Activated naive CD8-positive, alpha-beta T cell (primary cell): ENCODE results near the gene RPS6KA2.

Experiments used
- H3K27ac Mint-ChIP-seq: one replicate; pipeline ENCODE4 v1.8.0; 2021; ENCODE audit warnings: mixed read lengths
- H3K27me3 Mint-ChIP-seq: one replicate; pipeline ENCODE4 v1.8.0; 2021; ENCODE audit warnings: mixed read lengths
- H3K36me3 Mint-ChIP-seq: one replicate; pipeline ENCODE4 v1.8.0; 2021; ENCODE audit warnings: mixed read lengths
- H3K4me1 Mint-ChIP-seq: one replicate; pipeline ENCODE4 v1.8.0; 2021; ENCODE audit warnings: low read depth, mixed read lengths
- H3K4me3 Mint-ChIP-seq: one replicate; pipeline ENCODE4 v1.8.0; 2021; ENCODE audit warnings: mild to moderate bottlenecking, mixed read lengths
- H3K9me3 Mint-ChIP-seq: one replicate; pipeline ENCODE4 v1.8.0; 2021; ENCODE audit warnings: low read depth, mixed read lengths

Gene RPS6KA2

GRCh38 chr6:166627033-166627874 is at the start of gene RPS6KA2:
Gene RPS6KA2, minus strand, starts transcription at chr6:166627251. Its CDS starts 232 bp downstream, at chr6:166627019.
- H3K9me3 Mint-ChIP-seq: no peaks in the 10 kb centered on the region
- peaks cover 14% of the 10 kb centered on the region for H3K4me1 Mint-ChIP-seq
- H3K27me3 Mint-ChIP-seq: peaks cover 6% of the 10 kb centered on the region
- no peaks in the 10 kb centered on the region for H3K36me3 Mint-ChIP-seq
- peak within 1 kb of the TSS; percentile 94 for H3K4me3 Mint-ChIP-seq
- H3K27ac Mint-ChIP-seq: peak within 1 kb of the TSS; percentile 76

- H3K27me3 Mint-ChIP-seq: peaks cover 10% of the 10 kb centered on the region
- H3K4me1 Mint-ChIP-seq: peaks cover 7% of the 10 kb centered on the region
- H3K27ac Mint-ChIP-seq: no peak overlapping the region
- peaks cover 5% of the 10 kb centered on the region for H3K36me3 Mint-ChIP-seq
- H3K4me3 Mint-ChIP-seq: no peak overlapping the region
- no peaks in the 10 kb centered on the region for H3K9me3 Mint-ChIP-seq
These were observed 49.3 kb upstream of the RPS6KA2 start for GRCh38 chr6:166676270-166676860.

GRCh38 chr6:166675736-166676135 is 48.7 kb upstream of the RPS6KA2 start:
- peaks cover 5% of the 10 kb centered on the region for H3K36me3 Mint-ChIP-seq
- no peak overlapping the region for H3K27ac Mint-ChIP-seq
- no peaks in the 10 kb centered on the region for H3K9me3 Mint-ChIP-seq
- no peak overlapping the region for H3K4me3 Mint-ChIP-seq
- peaks cover 7% of the 10 kb centered on the region for H3K4me1 Mint-ChIP-seq
- H3K27me3 Mint-ChIP-seq: peaks cover 11% of the 10 kb centered on the region

GRCh38 chr6:166673309-166673708 is 46.3 kb upstream of the RPS6KA2 start:
- peaks cover 7% of the 10 kb centered on the region for H3K4me1 Mint-ChIP-seq
- peaks cover 11% of the 10 kb centered on the region for H3K27me3 Mint-ChIP-seq
- H3K27ac Mint-ChIP-seq: no peak overlapping the region
- H3K4me3 Mint-ChIP-seq: no peak overlapping the region
- peaks cover 5% of the 10 kb centered on the region for H3K36me3 Mint-ChIP-seq
- H3K9me3 Mint-ChIP-seq: no peaks in the 10 kb centered on the region

- Mint-ChIP-seq H3K4me3 (no peak overlapping the region), H3K36me3 (peaks cover 5% of the 10 kb centered on the region), H3K27ac (no peak overlapping the region)
These were observed 45.7 kb upstream of the RPS6KA2 start for GRCh38 chr6:166672624-166673206.

GRCh38 chr6:166672146-166672545 is 45.1 kb upstream of the RPS6KA2 start:
- Mint-ChIP-seq H3K27ac (no peak overlapping the region), H3K36me3 (peaks cover 5% of the 10 kb centered on the region), H3K9me3 (no peaks in the 10 kb centered on the region), H3K4me3 (no peak overlapping the region), H3K4me1 (peaks cover 7% of the 10 kb centered on the region), H3K27me3 (peaks cover 11% of the 10 kb centered on the region)

More at GRCh38 chr6:166672624-166673206, 45.7 kb upstream of the RPS6KA2 start:
- H3K9me3 Mint-ChIP-seq: no peaks in the 10 kb centered on the region
- peaks cover 11% of the 10 kb centered on the region for H3K27me3 Mint-ChIP-seq
- peaks cover 7% of the 10 kb centered on the region for H3K4me1 Mint-ChIP-seq

GRCh38 chr6:166671434-166672081 is 44.5 kb upstream of the RPS6KA2 start:
- peaks cover 8% of the 10 kb centered on the region for H3K36me3 Mint-ChIP-seq
- H3K4me3 Mint-ChIP-seq: no peak overlapping the region
- no peak overlapping the region for H3K27ac Mint-ChIP-seq
- peaks cover 13% of the 10 kb centered on the region for H3K27me3 Mint-ChIP-seq
- H3K4me1 Mint-ChIP-seq: peaks cover 7% of the 10 kb centered on the region
- no peaks in the 10 kb centered on the region for H3K9me3 Mint-ChIP-seq

GRCh38 chr6:166670894-166671293 is 43.8 kb upstream of the RPS6KA2 start:
- no peaks in the 10 kb centered on the region for H3K9me3 Mint-ChIP-seq
- H3K27ac Mint-ChIP-seq: no peak overlapping the region
- peaks cover 7% of the 10 kb centered on the region for H3K4me1 Mint-ChIP-seq
- peaks cover 13% of the 10 kb centered on the region for H3K27me3 Mint-ChIP-seq
- no peak overlapping the region for H3K4me3 Mint-ChIP-seq
- H3K36me3 Mint-ChIP-seq: peaks cover 6% of the 10 kb centered on the region

GRCh38 chr6:166670013-166670412 is 43.0 kb upstream of the RPS6KA2 start:
- no peak overlapping the region for H3K4me3 Mint-ChIP-seq
- no peak overlapping the region for H3K27ac Mint-ChIP-seq
- H3K36me3 Mint-ChIP-seq: peaks cover 4% of the 10 kb centered on the region
- peaks cover 7% of the 10 kb centered on the region for H3K4me1 Mint-ChIP-seq
- H3K9me3 Mint-ChIP-seq: no peaks in the 10 kb centered on the region
- peaks cover 13% of the 10 kb centered on the region for H3K27me3 Mint-ChIP-seq

GRCh38 chr6:166667796-166668610 is 41.0 kb upstream of the RPS6KA2 start:
- peaks cover 10% of the 10 kb centered on the region for H3K4me1 Mint-ChIP-seq
- H3K9me3 Mint-ChIP-seq: no peaks in the 10 kb centered on the region
- H3K27me3 Mint-ChIP-seq: peaks cover 6% of the 10 kb centered on the region
- no peak overlapping the region for H3K27ac Mint-ChIP-seq
- H3K36me3 Mint-ChIP-seq: peaks cover 4% of the 10 kb centered on the region
- H3K4me3 Mint-ChIP-seq: no peak overlapping the region

GRCh38 chr6:166664135-166664534 is 37.1 kb upstream of the RPS6KA2 start:
- peaks cover 7% of the 10 kb centered on the region for H3K27me3 Mint-ChIP-seq
- H3K9me3 Mint-ChIP-seq: no peaks in the 10 kb centered on the region
- peaks cover 4% of the 10 kb centered on the region for H3K4me1 Mint-ChIP-seq
- H3K4me3 Mint-ChIP-seq: no peak overlapping the region
- no peak overlapping the region for H3K27ac Mint-ChIP-seq
- peaks cover 4% of the 10 kb centered on the region for H3K36me3 Mint-ChIP-seq

- peaks cover 7% of the 10 kb centered on the region for H3K27me3 Mint-ChIP-seq
- H3K4me3 Mint-ChIP-seq: no peak overlapping the region
- no peaks in the 10 kb centered on the region for H3K9me3 Mint-ChIP-seq
- H3K4me1 Mint-ChIP-seq: peaks cover 4% of the 10 kb centered on the region
- H3K27ac Mint-ChIP-seq: no peak overlapping the region
- peaks cover 4% of the 10 kb centered on the region for H3K36me3 Mint-ChIP-seq
These were observed 36.5 kb upstream of the RPS6KA2 start for GRCh38 chr6:166663568-166663967.

- peaks cover 5% of the 10 kb centered on the region for H3K4me1 Mint-ChIP-seq
- H3K27me3 Mint-ChIP-seq: peaks cover 10% of the 10 kb centered on the region
- no peak overlapping the region for H3K27ac Mint-ChIP-seq
- no peaks in the 10 kb centered on the region for H3K9me3 Mint-ChIP-seq
- H3K4me3 Mint-ChIP-seq: no peak overlapping the region
- H3K36me3 Mint-ChIP-seq: peaks cover 6% of the 10 kb centered on the region
These were observed 35.6 kb upstream of the RPS6KA2 start for GRCh38 chr6:166662690-166663089.

GRCh38 chr6:166661327-166662085 is 34.5 kb upstream of the RPS6KA2 start:
- H3K27ac Mint-ChIP-seq: no peak overlapping the region
- H3K9me3 Mint-ChIP-seq: no peaks in the 10 kb centered on the region
- peaks cover 12% of the 10 kb centered on the region for H3K4me1 Mint-ChIP-seq
- H3K4me3 Mint-ChIP-seq: no peak overlapping the region
- H3K27me3 Mint-ChIP-seq: peaks cover 13% of the 10 kb centered on the region
- H3K36me3 Mint-ChIP-seq: peaks cover 2% of the 10 kb centered on the region
